ENCODE data around the gene BST2.

The BST2 gene

DNA sequence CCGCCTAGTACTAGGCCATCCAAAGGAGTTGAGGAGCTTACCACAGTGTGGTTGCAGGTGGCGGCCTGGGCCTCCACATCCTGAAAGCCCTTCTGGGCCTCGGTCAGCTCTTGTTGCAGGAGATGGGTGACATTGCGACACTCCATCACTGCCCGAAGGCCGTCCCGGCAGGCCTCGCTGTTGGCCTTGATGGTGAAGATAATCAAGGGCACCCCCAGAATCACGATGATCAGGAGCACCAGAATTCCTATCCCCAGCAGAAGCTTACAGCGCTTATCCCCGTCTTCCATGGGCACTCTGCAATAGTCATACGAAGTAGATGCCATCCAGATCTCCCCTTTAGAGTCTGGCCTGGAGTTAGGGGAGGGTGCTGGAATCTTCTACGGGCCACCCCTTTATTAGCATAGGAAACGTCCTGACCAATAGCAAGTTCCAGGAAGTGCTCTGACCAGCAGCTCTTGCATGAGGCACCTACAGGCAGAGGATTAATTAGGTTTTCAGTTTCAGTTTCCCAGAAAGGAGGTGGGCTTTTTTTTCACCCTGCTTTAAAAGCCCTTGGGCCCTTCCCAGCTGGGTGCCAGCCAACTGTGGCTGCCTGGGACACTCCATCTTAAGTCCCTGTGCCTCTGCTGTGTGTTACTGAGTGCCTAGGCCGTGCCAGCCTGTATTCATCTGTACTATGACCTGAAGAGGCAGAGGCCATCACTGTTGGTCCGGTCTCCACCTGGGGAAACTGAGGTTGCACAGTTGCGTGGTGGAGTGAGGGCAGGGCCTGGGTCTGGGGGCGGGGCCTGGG, at the start of gene BST2:
Gene BST2, minus strand, starts transcription at position 381 of the 796 bp plus-strand sequence. Its CDS starts 55 bp downstream, at position 326.
- peak; percentile 73 for DNase-seq

GRCh38 chr19:17454576-17455071, 49.2 kb upstream of the BST2 start:
- DNase-seq: no peak

GRCh38 chr19:17451820-17452219, 46.4 kb upstream of the BST2 start:
- no peak for DNase-seq

- no peak for DNase-seq
These were observed 45.0 kb upstream of the BST2 start for GRCh38 chr19:17450264-17451075.

- no peak for DNase-seq
These were observed 42.9 kb upstream of the BST2 start, which contains the start of gene TMEM221 for GRCh38 chr19:17448131-17448967. TMEM221 (minus strand) TSS chr19:17448668; CDS start chr19:17448462, 206 bp downstream.

DNA sequence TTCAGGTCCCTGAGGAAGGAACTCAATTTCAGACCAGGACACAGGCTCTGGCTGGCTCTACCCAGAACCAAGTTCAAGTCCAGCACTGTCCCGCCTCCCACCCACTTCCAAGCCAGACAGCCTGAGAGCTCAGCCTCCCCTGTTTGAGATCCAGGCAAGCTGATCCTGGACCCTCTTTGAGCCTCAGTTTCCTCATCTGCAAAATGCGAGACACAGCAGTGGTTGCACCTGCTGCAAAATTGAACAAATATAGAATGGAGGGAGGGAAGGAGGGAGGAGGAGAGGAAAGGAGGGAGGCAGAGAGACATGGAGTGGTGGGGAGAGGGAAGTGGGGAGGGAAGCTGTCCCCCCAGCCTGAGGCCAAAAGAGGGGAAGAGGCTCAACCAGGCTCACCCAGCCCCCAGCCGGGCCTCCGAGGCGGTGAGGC, 42.3 kb upstream of the BST2 start:
- no peak for DNase-seq

DNA sequence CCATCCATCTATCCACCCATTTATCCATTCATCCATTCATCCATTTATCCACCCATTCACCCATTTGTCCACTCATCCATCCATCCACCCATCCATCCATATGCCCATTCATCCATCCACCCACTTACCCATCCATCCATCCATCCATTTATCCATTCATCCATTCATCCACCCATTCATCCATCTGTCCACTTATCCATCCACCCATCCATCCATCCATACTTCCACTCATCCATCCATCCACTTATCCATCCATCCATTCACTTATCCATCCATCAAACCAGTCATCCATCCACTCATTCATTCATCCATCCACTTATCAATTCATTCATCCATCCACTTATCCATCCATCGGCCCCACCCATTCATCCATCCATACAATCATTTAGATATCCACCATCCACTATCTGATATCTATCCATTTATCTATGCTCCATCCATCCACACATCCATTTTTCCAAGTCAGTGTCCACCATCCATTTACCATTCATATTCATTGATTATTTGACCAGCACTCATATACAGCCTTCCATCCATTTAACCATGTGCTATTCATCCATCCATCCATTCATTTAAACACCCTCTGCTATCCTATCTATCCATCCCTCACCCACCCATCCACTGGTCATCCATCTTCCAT, 40.2 kb upstream of the BST2 start:
- no peak for DNase-seq

DNA sequence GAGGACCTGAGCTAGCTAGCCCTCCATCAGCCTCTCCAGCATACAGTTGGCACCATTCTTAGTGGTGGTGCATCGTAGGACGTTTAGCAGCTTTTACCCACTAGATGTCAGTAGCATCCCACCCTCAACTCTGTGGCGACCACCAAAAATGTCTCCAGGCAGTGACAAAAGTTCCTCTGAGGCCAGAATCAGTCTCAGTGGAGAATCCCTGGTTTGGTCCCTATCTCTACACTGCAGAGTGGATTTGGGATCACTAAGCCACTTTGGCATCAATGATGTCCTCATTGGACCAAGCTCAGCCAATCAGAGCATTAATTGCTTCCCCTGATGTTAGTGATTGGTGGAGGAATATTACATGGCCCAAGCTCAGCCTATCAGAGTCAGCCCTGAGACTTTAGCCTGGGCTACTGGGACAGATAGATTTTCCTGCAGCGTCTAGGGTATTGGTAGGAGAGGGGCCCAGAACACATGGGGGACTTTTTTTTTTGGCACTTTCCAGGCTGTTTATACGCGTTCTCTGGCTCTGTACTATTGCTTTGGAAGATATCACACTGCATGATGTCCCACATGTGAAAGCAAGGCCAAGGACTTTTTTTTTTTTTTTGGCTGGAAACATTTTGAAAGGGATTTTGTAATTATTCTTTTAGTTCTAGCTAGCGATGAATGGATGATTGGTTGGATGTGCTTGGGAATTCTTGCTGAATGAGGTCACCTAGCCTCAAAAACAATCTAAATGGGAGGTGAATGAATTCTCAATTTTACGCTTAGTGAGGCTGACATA, 36.0 kb upstream of the BST2 start:
- no peak for DNase-seq

DNA sequence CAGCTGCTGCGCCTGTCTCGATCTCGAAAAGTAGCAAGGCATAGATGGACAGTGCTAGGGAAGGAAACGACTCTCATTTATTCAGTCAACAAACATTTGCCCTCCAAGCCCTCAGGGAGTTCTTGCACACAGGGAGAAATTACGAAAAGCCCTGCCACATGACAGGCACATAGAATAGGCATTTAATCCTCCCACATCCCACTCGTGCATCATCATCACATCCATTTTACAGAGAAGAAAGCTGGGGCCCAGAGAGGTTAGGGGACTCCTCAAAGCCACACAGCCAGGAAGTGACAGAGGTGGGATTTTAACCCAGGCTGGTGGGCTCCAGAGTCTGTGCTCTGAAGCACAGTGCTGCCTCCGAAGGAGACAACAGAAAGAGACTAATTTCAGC, 31.4 kb upstream of the BST2 start:
- no peak for DNase-seq

- DNase-seq: no peak
These were observed 30.9 kb upstream of the BST2 start for GRCh38 chr19:17436094-17436873.

- DNase-seq: no peak
These were observed 29.8 kb upstream of the BST2 start for GRCh38 chr19:17435218-17435617.

DNA sequence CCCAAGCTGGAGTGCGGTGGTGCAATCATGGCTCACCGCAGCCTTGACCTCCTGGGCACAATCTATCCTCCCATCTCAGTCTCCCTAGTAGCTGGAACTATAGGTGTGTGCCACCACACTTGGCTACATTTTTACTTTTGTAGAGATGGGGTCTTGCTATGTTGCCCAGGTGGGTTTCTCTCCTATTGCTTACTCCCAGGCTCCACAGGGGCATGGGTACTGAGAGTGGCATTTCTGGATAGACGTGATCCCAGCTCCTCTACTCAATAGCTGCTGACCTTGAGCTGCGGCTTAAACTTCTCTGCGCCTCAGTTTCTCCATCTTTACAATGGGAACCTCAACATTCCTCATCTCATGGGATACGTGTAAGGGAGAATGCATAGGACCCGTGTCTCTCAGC, 26.0 kb upstream of the BST2 start:
- no peak for DNase-seq

DNA sequence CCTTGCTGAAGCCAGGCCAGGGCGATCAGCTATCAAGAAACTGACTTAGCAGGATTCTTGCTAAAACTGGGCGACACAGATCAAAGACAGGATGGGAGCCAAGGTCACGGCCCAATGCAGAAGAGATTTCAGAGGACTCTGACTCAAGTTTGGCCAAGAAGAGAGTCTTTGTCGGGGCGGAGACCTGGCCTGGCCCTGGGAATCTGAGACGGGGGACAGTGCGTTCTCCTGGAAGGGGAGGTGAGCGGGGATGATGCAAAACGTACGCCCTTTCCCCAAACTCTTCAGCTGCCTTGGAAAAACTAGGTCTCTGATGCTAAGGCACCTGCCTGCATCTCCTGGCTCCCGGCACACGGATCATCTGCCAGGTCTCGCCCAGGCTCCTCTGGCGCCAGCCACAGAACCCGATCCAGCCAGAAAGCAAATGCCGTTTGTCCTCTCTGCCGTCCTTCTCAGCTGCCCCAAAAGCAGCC, 24.2 kb upstream of the BST2 start:
- no peak for DNase-seq

GRCh38 chr19:17424743-17425365, 19.4 kb upstream of the BST2 start:
- DNase-seq: no peak

GRCh38 chr19:17423429-17424208, 18.2 kb upstream of the BST2 start:
- no peak for DNase-seq

DNA sequence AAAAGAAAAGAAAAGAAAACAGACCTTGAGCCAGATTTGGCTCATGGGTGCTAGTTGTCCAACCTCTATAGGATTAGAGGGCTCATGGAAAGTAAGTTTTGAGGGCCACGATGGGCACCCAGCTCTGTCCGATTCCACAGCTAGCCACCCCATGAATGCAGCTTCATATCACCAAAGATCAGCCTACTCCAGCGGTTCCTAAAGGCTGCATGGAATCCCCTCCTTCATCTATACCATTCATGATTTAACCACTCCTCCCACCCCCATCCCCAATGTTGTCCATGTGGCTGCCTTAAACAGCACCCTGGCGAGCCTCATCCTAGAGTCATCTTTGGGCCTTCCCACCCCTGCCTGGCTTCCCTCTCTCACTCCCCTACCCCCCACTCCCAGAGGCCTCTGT, 16.5 kb upstream of the BST2 start:
- DNase-seq: no peak

DNA sequence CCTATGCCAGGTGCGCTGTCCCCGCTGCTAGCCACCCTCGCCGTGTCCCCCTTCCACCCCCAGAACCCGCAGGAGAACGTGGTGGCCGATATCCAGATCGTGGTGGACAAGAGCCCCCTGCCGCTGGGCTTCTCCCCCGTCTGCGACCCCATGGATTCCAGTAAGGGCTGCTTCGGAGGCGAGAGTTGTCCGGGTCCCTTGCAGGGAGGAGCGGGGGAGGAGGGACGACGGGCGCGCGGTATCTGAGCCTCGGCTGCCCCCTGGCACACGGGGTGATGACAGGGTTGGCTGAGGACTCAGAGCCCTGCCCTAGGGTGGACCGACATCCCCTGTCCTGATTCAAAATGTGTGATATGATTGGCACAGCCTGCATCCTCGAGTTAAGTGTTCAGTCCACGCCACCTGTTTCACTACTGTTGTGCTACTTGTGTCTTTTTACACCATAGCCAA, 15.1 kb upstream of the BST2 start:
- DNase-seq: no peak

DNA sequence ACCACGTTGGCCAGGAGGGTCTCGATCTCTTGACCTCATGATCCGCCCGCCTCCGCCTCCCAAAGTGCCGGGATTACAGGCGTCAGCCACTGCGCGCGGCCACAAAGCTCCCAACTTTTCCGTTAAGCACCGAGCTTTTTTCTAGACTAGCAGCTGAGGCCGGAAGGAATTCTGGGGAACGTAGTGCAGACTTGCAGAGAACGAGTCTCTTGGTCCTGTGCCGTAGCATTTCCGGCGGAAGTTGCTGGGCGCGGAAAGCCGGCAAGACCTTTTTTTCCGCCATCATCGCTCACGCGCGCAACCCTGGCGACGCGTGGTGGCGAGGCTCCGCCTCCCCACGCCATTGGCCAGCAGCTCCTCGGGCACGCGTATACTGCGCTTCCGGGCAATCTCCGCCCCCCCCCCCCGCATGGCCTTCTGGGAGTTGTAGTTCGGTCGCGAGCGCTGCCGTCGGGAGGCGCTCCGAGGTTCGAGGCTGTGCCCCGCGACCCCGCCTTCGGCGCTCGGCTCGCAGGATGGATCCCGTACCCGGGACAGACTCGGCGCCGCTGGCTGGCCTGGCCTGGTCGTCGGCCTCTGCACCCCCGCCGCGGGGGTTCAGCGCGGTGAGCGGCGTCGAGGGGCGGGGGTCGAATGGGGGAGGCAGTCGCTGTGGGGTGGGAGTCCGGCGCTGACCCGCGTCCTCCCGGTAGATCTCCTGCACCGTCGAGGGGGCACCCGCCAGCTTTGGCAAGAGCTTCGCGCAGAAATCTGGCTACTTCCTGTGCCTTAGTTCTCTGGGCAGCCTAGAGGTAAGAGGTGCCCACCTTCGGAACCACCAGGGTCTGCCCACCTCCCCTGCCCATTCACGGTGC, 14.4 kb upstream of the BST2 start, which contains the start of gene MVB12A:
Gene MVB12A, plus strand, starts transcription at position 427 of the 854 bp plus-strand sequence. Its CDS starts 89 bp downstream, at position 516.
- DNase-seq: peak; percentile 76

Data from SIG-M5 (cell line).